Epithelial cell of proximal tubule (primary cell): ENCODE measurements around the gene SEC14L2. TPM values are rescaled to one million over a fixed set of nuclear protein-coding genes. Genes with fewer than 3 reads are reported as not detected.
A peak's percentile ranks its signal among the peaks of the same experiment; 100 is the strongest.
"Not testable (repeated sequence)": the region's sequence is repeated elsewhere in the genome, so short reads cannot be mapped to it uniquely, and the experiment has no call there.

Source experiments
- DNase-seq: peaks from one replicate; pipeline ENCODE4 v3.0.0-alpha.2; 2011; ENCODE audit warnings: low read depth
- H3K4me3 ChIP-seq: 2 replicates; pipeline ENCODE4 v1.5.1; 2011; ENCODE audit warnings: low read depth, mild to moderate bottlenecking, low read length
- total RNA-seq: library from RNA; depleted of rRNA; stranded (reverse); fragments of >200 nt; gene quantifications from 2 replicates; pipeline ENCODE4 v1.2.3, GENCODE V29; 2015
- TF ChIP-seq, protein P1 (sequence below): conservative IDR thresholded peaks from 2 replicates; pipeline ENCODE4 v1.5.1; 2012; ENCODE audit warnings: low read depth, mild to moderate bottlenecking, low read length

SEC14L2 gene
- total RNA-seq, 1 donor from 2014 or later, result 49.6 TPM

DNA sequence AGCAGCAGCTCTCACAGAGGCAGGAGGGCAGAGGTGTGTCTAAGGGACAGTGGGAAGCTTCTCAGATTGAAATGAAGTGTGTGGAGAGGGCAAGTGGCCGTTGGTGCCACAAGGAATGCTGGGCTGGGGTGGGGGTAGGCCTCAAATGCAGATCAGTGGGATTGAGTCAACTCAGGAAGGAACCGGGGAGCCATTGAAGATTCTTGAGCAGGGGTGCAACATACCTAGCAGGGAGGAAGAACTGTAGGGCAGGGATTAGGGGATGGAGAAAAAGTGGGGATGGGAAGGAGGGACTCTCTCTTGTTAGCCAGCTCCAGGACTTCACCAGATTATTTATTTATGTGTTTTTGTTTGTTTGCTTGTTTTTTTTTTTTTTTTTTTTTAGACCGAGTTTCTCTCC lies 2.9 kb upstream of the SEC14L2 start:
- no peak overlapping the region for H3K4me3 ChIP-seq
- no peak for DNase-seq
- TF ChIP-seq, protein P1, sequence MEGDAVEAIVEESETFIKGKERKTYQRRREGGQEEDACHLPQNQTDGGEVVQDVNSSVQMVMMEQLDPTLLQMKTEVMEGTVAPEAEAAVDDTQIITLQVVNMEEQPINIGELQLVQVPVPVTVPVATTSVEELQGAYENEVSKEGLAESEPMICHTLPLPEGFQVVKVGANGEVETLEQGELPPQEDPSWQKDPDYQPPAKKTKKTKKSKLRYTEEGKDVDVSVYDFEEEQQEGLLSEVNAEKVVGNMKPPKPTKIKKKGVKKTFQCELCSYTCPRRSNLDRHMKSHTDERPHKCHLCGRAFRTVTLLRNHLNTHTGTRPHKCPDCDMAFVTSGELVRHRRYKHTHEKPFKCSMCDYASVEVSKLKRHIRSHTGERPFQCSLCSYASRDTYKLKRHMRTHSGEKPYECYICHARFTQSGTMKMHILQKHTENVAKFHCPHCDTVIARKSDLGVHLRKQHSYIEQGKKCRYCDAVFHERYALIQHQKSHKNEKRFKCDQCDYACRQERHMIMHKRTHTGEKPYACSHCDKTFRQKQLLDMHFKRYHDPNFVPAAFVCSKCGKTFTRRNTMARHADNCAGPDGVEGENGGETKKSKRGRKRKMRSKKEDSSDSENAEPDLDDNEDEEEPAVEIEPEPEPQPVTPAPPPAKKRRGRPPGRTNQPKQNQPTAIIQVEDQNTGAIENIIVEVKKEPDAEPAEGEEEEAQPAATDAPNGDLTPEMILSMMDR, result no peak

DNA sequence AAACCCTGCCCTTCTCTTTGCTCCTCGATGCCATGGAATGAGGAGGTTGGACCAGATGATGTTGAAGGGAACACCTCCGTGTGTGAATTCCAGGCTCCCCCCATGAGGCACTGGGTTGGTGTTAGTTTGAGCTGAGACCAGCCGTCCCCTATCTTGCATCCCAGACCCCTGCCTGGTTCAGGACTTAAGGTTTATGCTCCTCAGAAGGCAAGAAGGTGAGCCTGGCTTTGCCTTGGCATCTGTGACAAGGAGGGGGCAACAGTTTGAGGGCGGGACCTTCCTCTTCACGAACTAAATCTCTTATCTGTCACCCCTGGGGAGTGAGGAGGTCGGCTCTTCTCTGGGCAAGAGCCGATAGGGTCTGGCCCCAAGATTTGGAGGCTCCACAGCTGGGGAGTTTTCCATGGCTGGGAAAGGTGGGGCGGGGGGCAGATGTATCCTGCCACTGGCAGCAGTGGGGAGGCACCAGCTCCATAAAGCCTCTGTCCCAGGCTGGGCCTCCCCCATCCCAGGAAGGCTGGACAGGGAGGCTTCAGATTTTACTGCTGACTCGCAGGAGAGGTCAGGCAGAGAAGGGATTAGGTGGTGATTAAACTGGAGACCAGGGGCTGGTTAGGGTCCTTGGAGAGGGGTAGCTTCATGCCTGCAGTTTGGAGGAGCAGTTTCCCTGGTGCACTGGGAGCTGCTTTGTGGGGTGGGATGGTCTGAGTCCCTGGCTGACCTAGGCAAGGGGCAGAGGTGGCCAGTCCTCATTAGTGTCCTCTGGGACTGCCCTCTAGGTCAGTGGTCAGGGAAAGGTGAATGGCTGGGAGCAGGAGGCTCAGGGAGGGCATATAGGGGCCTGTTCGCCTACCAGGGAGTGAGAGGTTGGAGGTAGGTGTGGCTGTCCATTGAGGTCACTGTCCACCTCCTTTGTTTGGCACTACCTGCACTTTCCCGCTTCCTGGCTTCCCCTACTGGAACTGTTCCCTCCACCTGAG lies 1.1 kb downstream of the SEC14L2 start:
- no peak for DNase-seq
- peak overlapping the region; percentile 86 for H3K4me3 ChIP-seq
- TF ChIP-seq, protein P1, result no peak

DNA sequence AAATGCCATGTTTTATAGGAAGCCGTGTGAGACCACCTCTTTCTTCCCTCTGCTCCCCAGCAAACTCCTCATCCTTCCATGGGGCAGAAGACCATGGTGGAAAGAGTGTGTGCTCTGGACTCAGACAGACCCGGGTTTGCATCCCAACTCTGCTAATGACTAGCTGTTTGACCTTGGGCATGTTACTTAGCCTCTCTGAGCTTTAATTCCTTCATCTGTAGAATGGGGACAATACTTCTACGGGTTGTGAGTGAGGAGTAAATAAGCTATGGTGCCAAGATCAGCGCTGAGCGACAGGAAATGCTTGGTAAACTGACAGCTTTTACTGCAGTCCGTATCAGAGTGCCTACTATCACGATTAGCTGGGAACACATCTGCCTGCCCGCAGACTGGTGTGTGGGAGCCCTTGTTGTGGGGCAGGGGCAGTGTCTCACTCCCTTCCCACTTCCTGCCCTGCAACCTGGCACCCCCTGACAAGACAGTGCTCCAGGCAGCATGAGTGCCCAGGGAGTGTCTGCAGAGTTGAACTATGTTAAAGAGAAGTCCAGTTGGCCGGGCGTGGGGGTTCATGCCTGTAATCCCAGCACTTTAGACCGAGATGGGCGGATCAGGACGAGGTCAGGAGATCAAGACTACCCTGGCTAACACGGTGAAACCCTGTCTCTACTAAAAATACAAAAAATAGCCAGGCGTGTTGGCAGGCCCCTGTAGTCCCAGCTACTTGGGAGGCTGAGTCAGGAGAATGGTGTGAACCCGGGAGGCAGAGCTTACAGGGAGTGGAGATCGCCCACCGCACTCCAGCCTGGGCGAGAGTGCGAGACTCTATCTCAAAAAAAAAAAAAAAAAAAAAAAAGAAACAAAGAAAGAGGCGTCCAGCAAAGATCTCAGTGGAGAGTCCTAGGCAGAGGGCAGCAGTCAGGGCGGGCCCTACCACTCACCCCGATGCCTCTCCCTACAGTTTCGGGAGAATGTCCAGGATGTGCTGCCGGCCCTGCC lies 2.2 kb downstream of the SEC14L2 start:
- DNase-seq, result no peak
- H3K4me3 ChIP-seq, result peak overlapping the region; percentile 86
- TF ChIP-seq, protein P1, result no peak

DNA sequence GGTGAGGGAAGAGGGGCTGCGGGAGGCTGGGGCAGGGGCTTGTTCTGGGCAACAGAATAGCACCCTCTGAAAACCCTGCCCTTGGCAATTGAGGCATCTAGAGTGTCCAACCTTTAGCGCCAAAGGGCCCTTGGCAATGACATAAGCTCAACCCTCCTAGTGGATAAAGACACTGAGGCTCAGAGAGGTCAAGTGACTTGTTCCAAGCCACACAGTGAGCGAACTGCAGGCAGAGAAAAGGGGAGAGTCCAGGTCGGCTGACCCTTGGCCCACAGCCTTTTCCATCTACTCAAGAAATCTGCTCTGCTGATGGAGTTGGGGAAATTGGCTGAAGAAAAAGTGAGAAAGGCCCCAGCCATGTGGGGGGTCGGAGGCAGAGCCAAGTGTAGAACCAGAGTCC lies 2.9 kb downstream of the SEC14L2 start:
- no peak overlapping the region for H3K4me3 ChIP-seq
- DNase-seq, result no peak
- TF ChIP-seq, protein P1, result no peak

DNA sequence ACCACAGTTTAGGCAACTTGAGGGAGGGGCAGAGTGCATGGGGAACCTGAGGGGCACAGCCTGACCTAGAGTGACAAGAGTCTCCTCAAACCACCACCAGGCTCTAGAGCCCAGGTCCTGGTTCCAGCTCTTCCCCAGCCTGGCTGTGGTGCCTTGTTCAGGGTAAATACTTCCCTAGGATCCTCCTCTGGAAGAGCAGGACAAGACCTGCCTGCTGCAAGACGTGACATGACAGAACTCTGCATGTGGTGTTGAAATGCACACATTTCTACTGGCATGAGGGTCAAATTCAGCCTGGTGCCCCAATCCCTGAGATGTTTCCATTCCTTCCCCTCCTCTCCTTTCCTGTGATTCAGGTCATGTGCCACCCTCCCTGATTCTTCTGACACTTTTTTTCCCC lies 3.3 kb downstream of the SEC14L2 start:
- no peak overlapping the region for H3K4me3 ChIP-seq
- DNase-seq, result no peak
- TF ChIP-seq, protein P1, result no peak

DNA sequence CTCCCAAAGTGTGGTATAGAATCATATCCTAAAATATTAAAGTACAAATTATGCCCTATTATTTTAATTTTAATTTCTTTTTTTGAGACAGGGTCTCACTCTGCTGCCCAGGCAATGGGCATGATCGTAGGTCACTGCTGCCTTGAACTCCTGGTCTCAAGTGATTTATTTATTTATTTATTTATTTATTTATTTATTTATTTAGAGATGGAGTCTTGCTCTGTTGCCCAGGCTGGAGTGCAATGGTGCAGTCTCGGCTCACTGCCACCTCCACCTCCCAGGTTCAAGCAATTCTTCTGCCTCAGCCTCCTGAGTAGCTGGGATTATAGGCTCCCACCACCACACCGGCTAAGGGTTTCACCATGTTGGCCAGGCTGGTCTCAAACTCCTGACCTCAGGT lies 4.2 kb downstream of the SEC14L2 start:
- DNase-seq, H3K4me3 ChIP-seq: not testable (repeated sequence)

DNA sequence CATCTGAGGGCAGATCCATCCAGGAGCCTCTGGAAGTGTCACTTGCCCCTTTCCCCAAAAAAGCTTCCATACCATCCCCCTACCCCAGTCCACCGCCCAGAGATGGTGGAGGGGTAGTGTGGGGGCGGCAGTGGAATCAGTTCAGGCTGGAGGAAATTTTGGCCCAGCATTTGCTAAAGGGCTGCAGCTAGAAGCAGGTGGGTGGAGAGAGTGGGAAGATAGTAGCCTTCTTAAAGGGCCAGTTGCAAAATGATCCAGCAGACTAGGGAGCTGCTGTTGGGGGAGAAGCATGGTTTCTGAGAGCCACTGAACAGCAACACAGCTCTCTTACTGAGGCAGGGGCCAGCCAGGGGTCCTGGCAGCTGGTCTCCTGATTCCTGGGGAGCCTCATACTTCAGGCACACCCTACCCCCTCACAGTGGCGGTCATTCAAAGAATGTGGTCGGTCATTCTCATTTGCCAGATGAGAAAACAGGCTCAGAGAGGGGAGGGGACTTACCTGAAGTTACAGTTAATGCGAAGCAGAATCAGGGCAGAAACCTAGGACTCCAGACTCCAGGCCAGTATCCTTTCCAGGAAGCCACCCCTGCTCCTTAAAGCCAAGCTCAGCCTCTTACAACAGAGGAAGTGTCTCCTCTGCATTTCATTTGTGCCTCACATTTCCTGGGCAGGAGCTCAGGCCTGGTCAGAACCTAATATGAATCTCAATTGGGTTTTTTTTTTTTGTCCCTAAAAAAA lies 5.4 kb downstream of the SEC14L2 start:
- DNase-seq, result no peak
- no peak overlapping the region for H3K4me3 ChIP-seq
- TF ChIP-seq, protein P1, result no peak

DNA sequence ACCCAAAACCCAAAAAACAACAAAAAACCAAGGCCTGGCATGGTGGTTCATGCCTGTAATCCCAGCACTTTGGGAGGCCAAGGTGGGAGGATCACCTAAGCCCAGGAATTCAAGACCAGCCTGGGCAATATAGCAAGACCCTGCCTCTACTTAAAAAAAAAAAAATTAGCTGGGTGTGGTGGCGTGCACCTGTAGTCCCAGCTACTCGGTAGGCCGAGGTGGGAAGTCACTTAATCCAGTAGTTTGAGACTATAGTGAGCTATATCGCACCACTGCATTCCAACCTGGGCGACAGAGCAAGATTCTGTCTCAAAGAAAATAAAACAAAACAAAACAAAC lies 5.9 kb downstream of the SEC14L2 start:
- DNase-seq, H3K4me3 ChIP-seq: not testable (repeated sequence)
